Lung (tissue), 12 donors: ENCODE results near the gene LACRT. TPM values are rescaled to one million over a fixed set of nuclear protein-coding genes. Genes with fewer than 3 reads are reported as not detected.

ENCODE experiments used
- ATAC-seq: fragments of 200-7000 bp; cut with Tn5 transposase; one replicate; pipeline ENCODE4 v1.9.1; 2020; ENCODE audit warnings: moderate number of reproducible peaks; ENCODE audit not compliant: insufficient read depth, low FRiP score
- DNase-seq, 3 donors: peaks; one replicate each; pipeline ENCODE4 v3.0.0-alpha.2; 2013 to 2017
- H3K27ac ChIP-seq, 2 donors: one replicate each; pipeline ENCODE4 v1.5.1; 2013; ENCODE audit warnings: mild to moderate bottlenecking in 2 of 2, moderate library complexity in 2 of 2, control low read depth in 1 of 2, inconsistent platforms in 1 of 2, low read depth in 1 of 2, low read length in 1 of 2
- H3K27me3 ChIP-seq, 3 donors: one replicate each; pipeline ENCODE4 v1.5.1; 2013; ENCODE audit warnings: low read length in 2 of 3; ENCODE audit not compliant: control insufficient read depth in 3 of 3, insufficient read depth in 3 of 3
- H3K36me3 ChIP-seq, 4 donors: one replicate each; pipeline ENCODE4 v1.5.1; 2013; ENCODE audit warnings: low read length in 4 of 4, mild to moderate bottlenecking in 1 of 4, moderate library complexity in 1 of 4; ENCODE audit not compliant: control insufficient read depth in 4 of 4, insufficient read depth in 4 of 4
- H3K4me1 ChIP-seq, 5 donors: one replicate each; pipeline ENCODE4 v1.5.1; 2013; ENCODE audit warnings: low read length in 5 of 5, mild to moderate bottlenecking in 2 of 5, moderate library complexity in 1 of 5; ENCODE audit not compliant: control insufficient read depth in 5 of 5, insufficient read depth in 5 of 5
- H3K4me3 ChIP-seq: one replicate; pipeline ENCODE4 v1.5.1; 2013; ENCODE audit warnings: mild to moderate bottlenecking, control low read depth, moderate library complexity
- H3K9ac ChIP-seq, 2 donors: one replicate each; pipeline ENCODE4 v1.5.1; 2013; ENCODE audit warnings: low read length in 2 of 2, control low read depth in 1 of 2; ENCODE audit not compliant: insufficient read depth in 1 of 2
- H3K9me3 ChIP-seq, 4 donors: one replicate each; pipeline ENCODE4 v1.5.1; 2013; ENCODE audit warnings: low read length in 3 of 4, mild to moderate bottlenecking in 1 of 4, moderate library complexity in 1 of 4; ENCODE audit not compliant: control insufficient read depth in 4 of 4, insufficient read depth in 3 of 4
- CTCF ChIP-seq: IDR thresholded peaks from 2 replicates; pipeline ENCODE4 v1.5.1; 2012; ENCODE audit warnings: mild to moderate bottlenecking; ENCODE audit errors: control extremely low read depth, extremely low read depth
- WGBS, 2 donors: extraction: QIAGEN DNeasy Blood & Tissue Kit; methylation state at CpG; one replicate each; pipeline ENCODE4 v1.1.7; 2013; 5-methylcytosine and 5-hydroxymethylcytosine counted together
- polyA plus RNA-seq, 2 donors: library from polyadenylated mRNA; stranded (reverse); fragments of 200-250 nt; gene quantifications; one replicate each; pipeline ENCODE4 v1.2.1, GENCODE V29; 2013
- total RNA-seq, 2 donors: library from RNA; depleted of rRNA in 1 of 2; stranded (reverse); fragments of >200 nt in 1 of 2; gene quantifications; one replicate each; pipeline ENCODE4 v1.2.1, GENCODE V29; 2014 to 2021
- donor health status: control.
- donor health status: control.
- donor health status: Bipolar disorder and iron deficiency.
- donor health status: healthy.
- donor health status: DM: yes; HTN: yes; CAD: no.

Gene LACRT
- total and polyA plus RNA-seq, 4 donors: not detected

GRCh38 chr12:54624315-54625279, 10.1 kb downstream of the LACRT start:
- 44% methylated on average over 5 of the region's 5 CpGs for WGBS, 2 donors
- DNase-seq (peak in 2 of 3 donors; percentile 5 to 34), ATAC-seq (no peak)
- Histone ChIP-seq H3K27me3 (no peaks in the 10 kb centered on the region), H3K36me3 (no peaks in the 10 kb centered on the region), H3K4me1 (no peaks in the 10 kb centered on the region), H3K9me3 (peaks cover 0 to 10% (median 0%) of the 10 kb centered on the region in 4 donors), H3K4me3 (no peak overlapping the region), H3K27ac (no peak overlapping the region), H3K9ac (no peak overlapping the region)
- TF ChIP-seq CTCF: no peak

GRCh38 chr12:54622463-54623183, 12.1 kb downstream of the LACRT start:
- Histone ChIP-seq H3K4me3 (no peak overlapping the region), H3K9ac (no peak overlapping the region), H3K27ac (no peak overlapping the region), H3K36me3 (no peaks in the 10 kb centered on the region), H3K4me1 (no peaks in the 10 kb centered on the region), H3K27me3 (no peaks in the 10 kb centered on the region), H3K9me3 (peaks cover 0 to 3% (median 0%) of the 10 kb centered on the region in 4 donors)
- no peak for DNase-seq
- no peak for TF ChIP-seq CTCF
- no peak for ATAC-seq

- H3K9ac ChIP-seq: no peak overlapping the region
- H3K4me1 ChIP-seq: no peaks in the 10 kb centered on the region
- WGBS, 2 donors: 24 to 43% methylated on average over 6 of the region's 6 CpGs
- DNase-seq (no peak), ATAC-seq (no peak)
- no peak for TF ChIP-seq CTCF
- H3K36me3 ChIP-seq: no peaks in the 10 kb centered on the region
- no peaks in the 10 kb centered on the region for H3K9me3 ChIP-seq
- H3K27ac ChIP-seq: no peak overlapping the region
- no peak overlapping the region for H3K4me3 ChIP-seq
- H3K27me3 ChIP-seq: no peaks in the 10 kb centered on the region
These were observed 17.6 kb downstream of the LACRT start for GRCh38 chr12:54616933-54617680.
